Adipocyte (in vitro differentiated cells): ENCODE measurements around the gene S100A1.
"Not testable (repeated sequence)": the region's sequence is repeated elsewhere in the genome, so short reads cannot be mapped to it uniquely, and the experiment has no call there.

Experiments used
- DNase-seq: peaks from one replicate; pipeline ENCODE4 v3.0.0-alpha.2; 2015; ENCODE audit warnings: low read depth
- H3K27me3 ChIP-seq: replicated peaks from 2 replicates; pipeline ENCODE4 v1.7.0; 2013; ENCODE audit warnings: mild to moderate bottlenecking, low read length, moderate library complexity; ENCODE audit not compliant: control insufficient read depth, insufficient read depth
- H3K36me3 ChIP-seq: 2 replicates; pipeline ENCODE4 v1.7.0; 2013; ENCODE audit warnings: low read length, mild to moderate bottlenecking, moderate library complexity; ENCODE audit not compliant: control insufficient read depth, insufficient read depth, severe bottlenecking
- H3K4me1 ChIP-seq: 2 replicates; pipeline ENCODE4 v1.7.0; 2013; ENCODE audit warnings: mild to moderate bottlenecking, low read length, moderate library complexity; ENCODE audit not compliant: control insufficient read depth, insufficient read depth
- H3K4me3 ChIP-seq: 2 replicates; pipeline ENCODE4 v1.7.0; 2013; ENCODE audit warnings: mild to moderate bottlenecking, low read length, moderate library complexity
- H3K9ac ChIP-seq: 2 replicates; pipeline ENCODE4 v1.7.0; 2013; ENCODE audit warnings: mild to moderate bottlenecking, low read length, moderate library complexity
- H3K9me3 ChIP-seq: 2 replicates; pipeline ENCODE4 v1.7.0; 2013; ENCODE audit warnings: mild to moderate bottlenecking, low read length, moderate library complexity; ENCODE audit not compliant: control insufficient read depth

The S100A1 gene

GRCh38 chr1:153659175-153659534 lies 30.9 kb downstream of the S100A1 start:
- Histone ChIP-seq H3K4me1 (peaks cover 40% of the 10 kb centered on the region), H3K9ac (peak overlapping the region; percentile 95), H3K4me3 (peak overlapping the region; percentile 99), H3K27me3 (no peaks in the 10 kb centered on the region), H3K9me3 (no peaks in the 10 kb centered on the region), H3K36me3 (peaks cover 36% of the 10 kb centered on the region)
- DNase-seq: no peak

DNA sequence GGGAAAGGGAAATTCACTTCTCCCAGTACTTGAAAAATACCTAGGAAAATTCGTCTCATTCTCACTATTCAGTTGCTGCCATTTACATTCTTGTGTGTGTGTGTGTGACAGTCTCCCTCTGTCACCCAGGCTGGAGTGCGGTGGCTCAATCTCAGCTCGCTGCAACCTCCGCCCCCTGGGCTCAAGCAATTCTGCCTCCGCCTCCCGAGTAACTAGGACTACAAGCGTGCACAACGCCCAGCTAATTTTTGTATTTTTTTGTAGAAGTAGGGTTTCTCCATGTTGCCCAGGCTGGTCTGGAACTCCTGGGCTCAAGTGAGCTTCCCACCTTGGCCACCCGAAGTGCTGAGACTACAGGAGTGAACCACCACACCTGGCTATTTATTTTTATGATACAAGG lies 31.4 kb downstream of the S100A1 start:
- no peak for DNase-seq
- Histone ChIP-seq H3K4me1 (peaks cover 40% of the 10 kb centered on the region), H3K9me3 (no peaks in the 10 kb centered on the region), H3K4me3 (peak overlapping the region; percentile 99), H3K9ac (peak overlapping the region; percentile 95), H3K27me3 (no peaks in the 10 kb centered on the region), H3K36me3 (peaks cover 41% of the 10 kb centered on the region)

GRCh38 chr1:153661111-153661708 lies 33.0 kb downstream of the S100A1 start:
- H3K9me3 ChIP-seq: no peaks in the 10 kb centered on the region
- no peak overlapping the region for H3K4me3 ChIP-seq
- DNase-seq: no peak
- peaks cover 40% of the 10 kb centered on the region for H3K4me1 ChIP-seq
- H3K27me3 ChIP-seq: no peaks in the 10 kb centered on the region
- peaks cover 57% of the 10 kb centered on the region for H3K36me3 ChIP-seq
- peak overlapping the region; percentile 41 for H3K9ac ChIP-seq

GRCh38 chr1:153662269-153662668 lies 34.0 kb downstream of the S100A1 start:
- no peak overlapping the region for H3K4me3 ChIP-seq
- no peak overlapping the region for H3K9ac ChIP-seq
- no peaks in the 10 kb centered on the region for H3K9me3 ChIP-seq
- peaks cover 67% of the 10 kb centered on the region for H3K36me3 ChIP-seq
- H3K27me3 ChIP-seq: no peaks in the 10 kb centered on the region
- DNase-seq: no peak
- H3K4me1 ChIP-seq: peaks cover 40% of the 10 kb centered on the region

- Histone ChIP-seq H3K9ac (peak overlapping the region; percentile 29), H3K36me3 (peaks cover 77% of the 10 kb centered on the region), H3K27me3 (no peaks in the 10 kb centered on the region), H3K4me1 (peaks cover 39% of the 10 kb centered on the region), H3K9me3 (no peaks in the 10 kb centered on the region), H3K4me3 (no peak overlapping the region)
- peak; percentile 24 for DNase-seq
These were observed 35.0 kb downstream of the S100A1 start for GRCh38 chr1:153663211-153663610.

- DNase-seq: no peak
- Histone ChIP-seq H3K36me3 (peaks cover 67% of the 10 kb centered on the region), H3K27me3 (no peaks in the 10 kb centered on the region), H3K9ac (no peak overlapping the region), H3K4me3 (no peak overlapping the region), H3K9me3 (no peaks in the 10 kb centered on the region), H3K4me1 (peaks cover 34% of the 10 kb centered on the region)
These were observed 39.2 kb downstream of the S100A1 start for GRCh38 chr1:153667439-153667838.

DNA sequence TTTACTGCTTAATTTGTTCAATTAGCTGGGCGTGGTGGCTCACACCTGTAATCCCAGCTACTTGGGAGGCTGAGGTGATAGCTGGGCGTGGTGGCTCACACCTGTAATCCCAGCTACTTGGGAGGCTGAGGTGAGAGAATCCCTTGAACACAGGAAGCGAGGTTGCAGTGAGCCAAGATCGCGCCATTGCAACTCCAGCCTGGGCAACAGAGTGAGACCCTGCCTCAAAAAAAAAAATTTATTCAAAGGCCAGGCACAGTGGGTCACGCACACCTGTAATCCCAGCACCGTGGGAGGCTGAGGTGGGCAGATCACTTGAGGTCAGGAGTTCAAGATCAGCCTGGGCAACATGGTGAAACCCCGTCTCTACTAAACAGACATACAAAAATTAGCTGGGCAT lies 40.4 kb downstream of the S100A1 start:
- not testable (repeated sequence) for H3K9me3 ChIP-seq, DNase-seq, H3K27me3 ChIP-seq, H3K9ac ChIP-seq, H3K4me3 ChIP-seq
- peaks cover 23% of the 10 kb centered on the region for H3K4me1 ChIP-seq
- H3K36me3 ChIP-seq: peaks cover 55% of the 10 kb centered on the region

DNA sequence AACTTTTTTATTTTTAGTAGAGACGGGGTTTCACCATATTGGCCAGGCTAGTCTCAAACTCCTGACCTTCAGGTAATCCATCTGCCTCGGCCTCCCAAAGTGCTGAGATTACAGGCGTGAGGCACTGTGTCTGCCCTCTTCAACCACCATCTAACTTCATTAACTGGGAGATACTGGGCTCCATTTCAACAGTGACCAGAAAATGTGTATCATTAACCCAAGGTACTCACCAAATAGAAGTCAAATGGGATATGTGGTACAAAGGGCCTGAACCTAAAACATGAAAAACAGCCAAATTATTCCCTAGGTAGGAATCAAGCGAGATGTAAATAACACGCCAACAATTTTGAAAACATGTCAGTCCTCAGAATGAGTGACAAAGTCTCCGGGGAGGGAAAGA lies 41.4 kb downstream of the S100A1 start:
- peaks cover 45% of the 10 kb centered on the region for H3K36me3 ChIP-seq
- H3K9ac ChIP-seq: peak overlapping the region; percentile 95
- no peaks in the 10 kb centered on the region for H3K9me3 ChIP-seq
- H3K4me3 ChIP-seq: peak overlapping the region; percentile 98
- H3K4me1 ChIP-seq: peaks cover 19% of the 10 kb centered on the region
- no peaks in the 10 kb centered on the region for H3K27me3 ChIP-seq
- no peak for DNase-seq

DNA sequence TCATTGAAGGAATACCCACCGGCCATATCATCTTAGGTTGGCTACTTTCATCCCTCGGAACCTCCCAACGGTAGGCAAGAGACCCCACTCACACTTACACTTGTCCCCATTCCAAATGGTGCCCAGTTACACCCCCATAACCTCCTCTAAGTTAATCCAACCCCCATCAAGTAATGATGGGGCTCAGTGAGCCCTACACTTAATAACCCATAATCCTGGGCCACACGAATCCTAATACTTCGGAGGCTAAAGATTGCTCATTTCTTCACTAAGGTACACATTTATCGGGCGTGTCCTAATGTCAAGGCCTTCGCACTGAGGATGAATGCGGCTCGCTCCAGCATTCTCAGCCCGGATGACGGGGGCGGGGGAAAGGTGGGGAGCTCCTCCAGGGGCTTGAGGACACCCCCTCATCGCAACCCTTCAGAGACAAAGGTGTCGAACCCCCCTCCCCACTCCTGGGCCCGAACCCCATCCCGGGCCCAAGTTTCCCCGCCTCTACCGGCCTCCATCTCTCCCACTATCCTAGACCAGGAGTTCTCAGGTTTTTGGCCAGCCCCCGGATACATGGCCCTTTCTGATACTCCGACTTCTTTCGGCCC lies 42.1 kb downstream of the S100A1 start:
- DNase-seq: no peak
- H3K27me3 ChIP-seq: no peaks in the 10 kb centered on the region

GRCh38 chr1:153670859-153671627 lies 42.8 kb downstream of the S100A1 start, which contains the start of gene ILF2:
Gene ILF2 (minus strand): TSS chr1:153670993. CDS start chr1:153670922, 71 bp downstream.
- DNase-seq: peak; percentile 99
- no peaks in the 10 kb centered on the region for H3K27me3 ChIP-seq
- peaks cover 19% of the 10 kb centered on the region for H3K4me1 ChIP-seq
- H3K36me3 ChIP-seq: peaks cover 31% of the 10 kb centered on the region
- H3K9me3 ChIP-seq: no peaks in the 10 kb centered on the region
- peak within 1 kb of the TSS; percentile 98 for H3K4me3 ChIP-seq
- H3K9ac ChIP-seq: peak within 1 kb of the TSS; percentile 95

More for the DNA sequence above, 42.1 kb downstream of the S100A1 start:
- Histone ChIP-seq H3K36me3 (peaks cover 38% of the 10 kb centered on the region), H3K4me1 (peaks cover 19% of the 10 kb centered on the region), H3K4me3 (peak overlapping the region; percentile 98), H3K9ac (peak overlapping the region; percentile 95), H3K9me3 (no peaks in the 10 kb centered on the region)

DNA sequence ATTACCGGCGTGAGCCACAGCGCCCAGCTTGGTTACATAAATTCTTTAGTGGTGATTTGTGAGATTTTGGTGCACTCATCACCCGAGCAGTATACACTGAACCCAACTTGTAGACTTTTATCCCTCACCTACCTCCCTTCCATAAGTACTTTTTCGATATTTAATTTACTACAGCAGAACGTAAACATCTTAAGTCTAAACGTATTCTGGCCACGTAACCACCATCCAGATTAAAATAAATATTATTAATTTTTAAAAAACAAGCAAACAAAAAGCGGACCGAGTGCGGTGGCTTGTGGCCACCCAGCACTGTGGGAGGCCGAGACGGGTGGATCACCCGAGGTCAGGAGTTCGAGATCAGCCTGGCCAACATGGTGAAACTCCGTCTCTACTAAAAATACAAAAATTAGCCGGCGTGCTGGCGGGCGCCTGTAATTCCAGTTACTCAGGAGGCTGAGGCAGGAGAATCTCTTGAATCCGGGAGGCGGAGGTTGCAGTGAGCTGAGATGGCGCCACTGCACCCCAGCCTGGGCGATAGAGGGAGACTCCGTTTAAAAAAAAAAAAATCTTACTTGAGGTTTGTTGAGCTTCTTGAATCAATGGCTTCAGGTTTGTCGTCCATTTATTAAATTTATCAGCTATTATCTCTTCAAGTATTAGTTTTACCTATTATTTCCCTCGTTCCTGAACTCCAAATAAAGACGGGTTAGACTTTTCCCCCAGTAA lies 43.6 kb downstream of the S100A1 start:
- not testable (repeated sequence) for H3K27me3 ChIP-seq, H3K9me3 ChIP-seq, DNase-seq
- peaks cover 23% of the 10 kb centered on the region for H3K36me3 ChIP-seq
- peaks cover 19% of the 10 kb centered on the region for H3K4me1 ChIP-seq
- H3K4me3 ChIP-seq: peak overlapping the region; percentile 78
- peak overlapping the region; percentile 68 for H3K9ac ChIP-seq
